PFSK-1 (cell line): ENCODE results near the gene RGS12.

ENCODE experiments used
- FOXP2 ChIP-seq: optimal IDR thresholded peaks from 2 replicates; pipeline ENCODE3; 2011; ENCODE audit warnings: borderline replicate concordance, control low read depth, inconsistent platforms; ENCODE audit not compliant: insufficient read depth; ENCODE audit errors: extremely low read length, extremely low read depth
- POLR2AphosphoS5 ChIP-seq: IDR thresholded peaks from 2 replicates; pipeline ENCODE4 v1.6.1; 2012; ENCODE audit warnings: low read depth, mild to moderate bottlenecking, control low read depth, low read length, moderate library complexity
- SIN3A ChIP-seq: IDR thresholded peaks from 2 replicates; pipeline ENCODE4 v1.6.1; 2012; ENCODE audit warnings: mild to moderate bottlenecking, low read length, moderate library complexity, borderline replicate concordance; ENCODE audit not compliant: insufficient read depth
- TAF1 ChIP-seq: IDR thresholded peaks from 2 replicates; pipeline ENCODE4 v1.6.1; 2012; ENCODE audit warnings: low read length, control low read depth, borderline replicate concordance; ENCODE audit not compliant: insufficient read depth
- TF ChIP-seq, protein P1 (sequence below), 2 experiments: IDR thresholded peaks; 2 replicates each; pipeline versions ENCODE4 v1.6.1 to v1.8.0; 2011 to 2012; ENCODE audit warnings: low read depth in 2 of 2, low read length in 2 of 2, control low read depth in 1 of 2, inconsistent platforms in 1 of 2, mild to moderate bottlenecking in 1 of 2, moderate library complexity in 1 of 2; ENCODE audit not compliant: insufficient read depth in 1 of 2

RGS12 gene

DNA sequence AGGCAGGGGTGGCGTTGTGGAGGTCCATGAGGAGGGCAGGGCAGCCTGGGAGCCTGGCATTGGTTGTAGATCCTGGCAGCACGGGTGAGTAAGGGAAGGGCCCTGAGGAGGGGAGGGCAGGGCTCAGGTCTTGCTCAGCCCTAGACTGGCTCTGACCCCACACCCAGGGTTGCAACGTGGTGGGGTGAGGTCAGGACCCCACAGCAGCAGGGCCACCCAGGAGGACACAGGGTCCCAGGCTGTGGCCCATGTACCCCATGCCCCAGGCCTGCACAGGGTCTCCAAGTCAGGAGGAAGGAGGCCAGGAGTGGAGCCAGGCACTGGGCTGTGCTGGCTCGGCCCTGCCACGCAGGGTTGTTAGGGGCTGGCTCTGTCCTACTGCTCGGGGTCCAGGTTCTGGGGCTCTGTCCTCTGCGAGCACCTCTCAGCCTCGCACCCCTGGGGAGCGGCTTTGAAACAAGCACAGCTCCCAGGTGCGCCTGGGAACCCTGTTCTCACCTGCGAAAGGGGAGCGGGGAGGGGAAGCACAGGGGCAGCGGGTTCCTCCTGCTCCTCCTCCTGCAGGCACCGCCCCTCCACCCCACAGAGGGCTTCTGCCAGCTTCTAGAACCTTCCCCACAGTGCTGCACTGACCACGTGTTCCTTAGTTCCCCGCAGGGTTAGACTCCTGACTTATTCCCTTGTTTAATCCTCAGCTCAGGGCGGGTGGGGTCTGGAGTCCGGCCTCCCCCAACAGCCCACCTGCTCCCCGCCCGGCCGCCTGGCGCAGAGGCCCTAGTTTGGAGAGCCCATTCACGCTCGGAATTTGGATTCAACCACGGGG is 23.5 kb upstream of the RGS12 start:
- TF ChIP-seq FOXP2, result no peak
- no peak for TF ChIP-seq TAF1
- TF ChIP-seq, protein P1, sequence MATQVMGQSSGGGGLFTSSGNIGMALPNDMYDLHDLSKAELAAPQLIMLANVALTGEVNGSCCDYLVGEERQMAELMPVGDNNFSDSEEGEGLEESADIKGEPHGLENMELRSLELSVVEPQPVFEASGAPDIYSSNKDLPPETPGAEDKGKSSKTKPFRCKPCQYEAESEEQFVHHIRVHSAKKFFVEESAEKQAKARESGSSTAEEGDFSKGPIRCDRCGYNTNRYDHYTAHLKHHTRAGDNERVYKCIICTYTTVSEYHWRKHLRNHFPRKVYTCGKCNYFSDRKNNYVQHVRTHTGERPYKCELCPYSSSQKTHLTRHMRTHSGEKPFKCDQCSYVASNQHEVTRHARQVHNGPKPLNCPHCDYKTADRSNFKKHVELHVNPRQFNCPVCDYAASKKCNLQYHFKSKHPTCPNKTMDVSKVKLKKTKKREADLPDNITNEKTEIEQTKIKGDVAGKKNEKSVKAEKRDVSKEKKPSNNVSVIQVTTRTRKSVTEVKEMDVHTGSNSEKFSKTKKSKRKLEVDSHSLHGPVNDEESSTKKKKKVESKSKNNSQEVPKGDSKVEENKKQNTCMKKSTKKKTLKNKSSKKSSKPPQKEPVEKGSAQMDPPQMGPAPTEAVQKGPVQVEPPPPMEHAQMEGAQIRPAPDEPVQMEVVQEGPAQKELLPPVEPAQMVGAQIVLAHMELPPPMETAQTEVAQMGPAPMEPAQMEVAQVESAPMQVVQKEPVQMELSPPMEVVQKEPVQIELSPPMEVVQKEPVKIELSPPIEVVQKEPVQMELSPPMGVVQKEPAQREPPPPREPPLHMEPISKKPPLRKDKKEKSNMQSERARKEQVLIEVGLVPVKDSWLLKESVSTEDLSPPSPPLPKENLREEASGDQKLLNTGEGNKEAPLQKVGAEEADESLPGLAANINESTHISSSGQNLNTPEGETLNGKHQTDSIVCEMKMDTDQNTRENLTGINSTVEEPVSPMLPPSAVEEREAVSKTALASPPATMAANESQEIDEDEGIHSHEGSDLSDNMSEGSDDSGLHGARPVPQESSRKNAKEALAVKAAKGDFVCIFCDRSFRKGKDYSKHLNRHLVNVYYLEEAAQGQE (IDR thresholded peaks at IDR 0.05; ENCODE audit: insufficient read depth in 1 of 2, low read depth in 2 of 2, low read length in 2 of 2), result no peak
- no peak for TF ChIP-seq SIN3A
- TF ChIP-seq POLR2AphosphoS5, result no peak

DNA sequence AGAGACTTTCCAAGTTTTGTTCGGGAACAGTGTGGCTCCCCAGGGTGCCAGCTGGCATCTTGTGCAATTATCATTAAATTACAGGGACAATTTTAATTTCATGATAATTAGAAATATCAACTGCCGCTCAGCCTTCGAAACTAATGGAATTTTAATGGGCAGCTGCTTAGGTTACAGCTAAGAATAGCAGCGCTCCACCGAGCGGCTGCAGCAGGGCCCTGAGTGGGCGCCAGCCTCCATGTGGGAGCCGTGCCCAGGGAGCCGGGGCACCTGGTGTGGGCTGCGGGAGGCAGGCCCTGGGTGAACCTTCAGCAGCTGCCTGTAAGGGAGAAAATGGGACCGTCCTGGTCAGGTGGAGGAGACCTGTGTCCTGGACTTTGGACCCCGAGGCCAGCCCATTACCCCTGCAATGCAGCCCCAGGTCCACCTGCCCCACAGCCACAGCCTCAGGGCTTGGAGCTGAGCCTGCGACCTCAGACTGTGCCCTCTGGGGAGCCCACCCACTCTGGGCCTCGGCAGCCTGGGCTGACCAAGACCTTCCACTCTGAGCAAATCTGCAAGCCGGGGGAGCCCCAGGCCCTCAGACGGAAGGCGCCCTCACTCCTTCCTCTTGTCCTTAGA is 22.7 kb upstream of the RGS12 start:
- TF ChIP-seq, protein P1 (IDR thresholded peaks at IDR 0.05; ENCODE audit: insufficient read depth in 1 of 2, low read depth in 2 of 2, low read length in 2 of 2), result no peak

DNA sequence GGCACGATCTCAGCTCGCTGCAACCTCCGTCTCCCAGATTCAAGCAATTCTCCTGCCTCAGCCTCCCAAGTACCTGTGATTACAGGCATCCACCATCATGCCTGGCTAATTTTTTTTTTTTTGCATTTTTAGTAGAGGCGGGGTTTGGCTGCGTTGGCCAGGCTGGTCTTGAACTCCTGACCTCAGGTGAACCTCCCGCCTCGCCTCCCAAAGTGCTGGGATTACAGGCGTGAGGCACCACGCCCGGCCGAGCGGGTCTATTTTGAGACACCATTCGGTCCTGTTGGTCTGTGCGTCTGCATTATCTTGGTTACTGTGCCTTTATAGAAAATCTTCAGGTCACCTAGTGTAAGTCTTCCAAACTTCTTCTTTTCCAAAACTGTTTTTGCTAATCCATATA is 21.7 kb upstream of the RGS12 start:
- no peak for TF ChIP-seq TAF1
- no peak for TF ChIP-seq POLR2AphosphoS5
- TF ChIP-seq SIN3A, result no peak
- TF ChIP-seq FOXP2, result no peak
- TF ChIP-seq, protein P1 (IDR thresholded peaks at IDR 0.05; ENCODE audit: insufficient read depth in 1 of 2, low read depth in 2 of 2, low read length in 2 of 2), result no peak

DNA sequence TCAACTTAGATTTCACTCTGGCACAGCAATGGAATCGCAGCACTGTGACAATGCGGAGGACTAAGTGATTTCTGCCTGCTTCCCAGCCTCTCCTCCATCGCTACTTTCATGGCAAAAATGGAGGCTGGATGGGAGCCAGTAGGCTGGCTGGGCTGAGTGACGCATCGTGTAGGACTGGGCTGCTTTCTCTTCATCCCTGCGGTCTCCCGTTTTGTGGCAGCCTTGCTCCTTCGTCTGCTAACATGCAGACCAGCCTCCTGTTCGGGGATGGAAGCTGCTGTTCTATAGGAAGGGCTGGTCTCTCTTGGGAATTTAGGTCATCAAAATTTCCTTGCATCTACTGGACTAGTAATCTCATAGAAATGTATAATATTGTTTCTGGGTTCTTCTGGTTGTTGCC is 15.8 kb upstream of the RGS12 start:
- TF ChIP-seq SIN3A (no peak), POLR2AphosphoS5 (no peak), TAF1 (no peak), FOXP2 (no peak)
- TF ChIP-seq, protein P1 (IDR thresholded peaks at IDR 0.05; ENCODE audit: insufficient read depth in 1 of 2, low read depth in 2 of 2, low read length in 2 of 2), result no peak
